Upper lobe of left lung (tissue), 6 donors: ENCODE measurements around the gene SNTG2. TPM values are rescaled to one million over a fixed set of nuclear protein-coding genes. Genes with fewer than 3 reads are reported as not detected.
"Not testable (repeated sequence)": the region's sequence is repeated elsewhere in the genome, so short reads cannot be mapped to it uniquely, and the experiment has no call there.

ENCODE experiments used
- ATAC-seq, 2 donors: fragments of 200-7000 bp; cut with Tn5 transposase; one replicate each; pipeline ENCODE4 v1.9.1; 2022; ENCODE audit warnings: mild to moderate bottlenecking in 2 of 2, moderate library complexity in 2 of 2; ENCODE audit not compliant: low FRiP score in 2 of 2
- DNase-seq, 2 donors: peaks; one replicate each; pipeline ENCODE4 v3.0.0-alpha.2; 2019 to 2020
- H3K27ac ChIP-seq, 4 donors: fragments of 200-600 bp; sonication (generic); one replicate each; pipeline ENCODE4 v1.5.1; 2016 to 2019
- H3K27me3 ChIP-seq, 4 donors: fragments of 200-600 bp; sonication (generic); one replicate each; pipeline ENCODE4 v1.5.1; 2017 to 2019
- H3K36me3 ChIP-seq, 4 donors: fragments of 200-600 bp; sonication (generic); one replicate each; pipeline ENCODE4 v1.5.1; 2016 to 2019
- H3K4me1 ChIP-seq, 4 donors: fragments of 200-600 bp; sonication (generic); one replicate each; pipeline ENCODE4 v1.5.1; 2018 to 2019
- H3K4me3 ChIP-seq, 4 donors: fragments of 200-600 bp; sonication (generic); one replicate each; pipeline ENCODE4 v1.5.1; 2017 to 2019; ENCODE audit warnings: mild to moderate bottlenecking in 2 of 4, moderate library complexity in 1 of 4
- H3K9me3 ChIP-seq, 4 donors: fragments of 200-600 bp; sonication (generic); one replicate each; pipeline ENCODE4 v1.5.1; 2018 to 2019
- CTCF ChIP-seq, 6 experiments: fragments of 450-650 bp in 4 of 6; fragments of 200-600 bp in 2 of 6; sonication (generic) in 2 of 6; IDR thresholded peaks; one replicate each; pipeline ENCODE4 v1.5.1; 2016 to 2019; ENCODE audit warnings: antibody characterized with exemption in 6 of 6
- EP300 ChIP-seq, 4 donors: sonication (generic); formaldehyde crosslinking; IDR thresholded peaks; one replicate each; pipeline ENCODE4 v1.5.1; 2017; ENCODE audit warnings: antibody characterized with exemption in 4 of 4, control low read depth in 2 of 4
- POLR2A ChIP-seq, 4 donors: fragments of 450-650 bp; IDR thresholded peaks; one replicate each; pipeline ENCODE4 v1.5.1; 2016 to 2017; ENCODE audit warnings: antibody characterized with exemption in 4 of 4, mild to moderate bottlenecking in 2 of 4
- POLR2AphosphoS5 ChIP-seq, 2 donors: sonication (generic); formaldehyde crosslinking; IDR thresholded peaks; one replicate each; pipeline ENCODE4 v1.5.1; 2017; ENCODE audit warnings: antibody characterized with exemption in 2 of 2
- WGBS, 2 donors: methylation state at CpG; one replicate each; pipeline ENCODE4 v1.1.5; 2017 to 2018; 5-methylcytosine and 5-hydroxymethylcytosine counted together
- total RNA-seq, 6 donors: library from RNA; depleted of rRNA in 4 of 6; stranded (reverse); fragments of >200 nt in 4 of 6; gene quantifications; one replicate each; pipeline versions ENCODE4 v1.1.0 to v1.2.1, GENCODE V29; 2016 to 2021
- donor health status: DM: no; HTN: no; CAD: no; lungs with moderate emphysema.
- donor health status: DM: no; HTN: yes; CAD: no; lungs with severe emphysema.

Gene SNTG2
- total RNA-seq, 6 donors from 2014 or later, result 1.1 to 13.6 (median 3.0) TPM

DNA sequence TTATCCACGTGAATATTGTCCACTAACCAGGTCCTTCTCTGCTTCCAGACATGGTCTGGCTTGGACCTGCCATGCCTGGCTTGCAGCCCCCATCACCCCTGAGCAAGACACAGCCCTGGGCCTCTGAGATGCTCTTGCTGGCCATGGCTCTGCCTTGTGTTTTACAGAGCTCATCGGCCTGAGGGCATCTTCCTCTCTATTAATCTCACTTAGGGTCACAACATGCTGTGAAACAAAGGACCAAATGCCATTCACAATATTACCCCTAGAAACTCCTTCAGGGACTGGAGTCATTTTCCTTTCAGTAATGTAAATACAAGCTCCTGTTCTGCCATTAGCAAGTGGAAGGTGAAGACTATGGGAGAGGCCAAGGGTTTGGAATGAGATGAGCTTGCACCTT lies 455.8 kb downstream of the SNTG2 start:
- H3K27me3 ChIP-seq, result no peaks in the 10 kb centered on the region
- ATAC-seq (no peak), DNase-seq (no peak)
- no peaks in the 10 kb centered on the region for H3K36me3 ChIP-seq
- H3K27ac ChIP-seq, result no peak overlapping the region
- WGBS, 2 donors, result 74 to 75% methylated on average over 2 of the region's 2 CpGs
- TF ChIP-seq EP300 (IDR thresholded peaks at IDR 0.05), result no peak
- no peak for TF ChIP-seq POLR2A (IDR thresholded peaks at IDR 0.05)
- TF ChIP-seq CTCF (IDR thresholded peaks at IDR 0.05), result no peak
- no peak for TF ChIP-seq POLR2AphosphoS5 (IDR thresholded peaks at IDR 0.05)
- H3K4me1 ChIP-seq, result no peaks in the 10 kb centered on the region
- H3K9me3 ChIP-seq, result no peaks in the 10 kb centered on the region
- H3K4me3 ChIP-seq, result no peak overlapping the region

DNA sequence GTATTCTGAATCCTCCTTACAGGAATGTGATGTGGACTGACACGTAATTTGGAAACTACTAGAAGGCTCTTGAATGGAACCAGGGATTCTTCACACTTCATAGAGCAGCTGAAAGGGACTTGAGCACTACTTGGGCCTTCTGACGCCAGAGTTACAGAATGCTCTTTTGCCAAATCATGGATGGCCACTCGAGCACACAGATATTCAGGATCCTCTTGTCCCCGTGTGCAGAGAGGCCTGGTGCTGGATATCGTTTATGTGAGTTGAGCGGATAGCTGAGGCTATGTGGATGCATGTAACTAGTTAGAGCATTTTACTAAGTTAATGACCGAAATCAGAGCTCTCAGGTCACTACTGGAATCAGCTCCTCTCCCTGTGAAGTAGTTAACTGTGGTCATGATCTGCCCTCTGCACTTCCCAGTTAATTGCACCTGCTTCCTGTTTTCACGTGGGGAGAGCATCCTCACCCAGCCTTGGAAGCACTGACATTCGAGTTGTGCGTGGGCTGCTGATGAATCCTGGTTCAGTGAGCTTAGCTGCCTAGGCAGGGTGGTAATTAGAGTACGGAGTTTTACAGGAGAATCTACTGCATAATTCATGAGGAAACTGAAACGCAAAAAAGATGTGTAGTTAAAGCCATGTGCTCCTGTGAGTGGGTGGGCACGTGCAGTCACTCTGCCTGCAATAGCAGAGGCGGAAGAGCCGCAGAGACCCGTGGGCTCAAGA lies 457.5 kb downstream of the SNTG2 start:
- DNase-seq, result no peak
- H3K4me1 ChIP-seq, result no peaks in the 10 kb centered on the region
- H3K36me3 ChIP-seq, result no peaks in the 10 kb centered on the region
- 77% methylated on average over 16 of the region's 16 CpGs for WGBS, 2 donors
- no peaks in the 10 kb centered on the region for H3K9me3 ChIP-seq
- no peaks in the 10 kb centered on the region for H3K27me3 ChIP-seq
- TF ChIP-seq POLR2AphosphoS5 (IDR thresholded peaks at IDR 0.05), result no peak
- TF ChIP-seq EP300 (IDR thresholded peaks at IDR 0.05), result no peak
- no peak for TF ChIP-seq POLR2A (IDR thresholded peaks at IDR 0.05)
- no peak for TF ChIP-seq CTCF (IDR thresholded peaks at IDR 0.05)
- no peak overlapping the region for H3K4me3 ChIP-seq
- ATAC-seq, result no peak
- H3K27ac ChIP-seq, result no peak overlapping the region

DNA sequence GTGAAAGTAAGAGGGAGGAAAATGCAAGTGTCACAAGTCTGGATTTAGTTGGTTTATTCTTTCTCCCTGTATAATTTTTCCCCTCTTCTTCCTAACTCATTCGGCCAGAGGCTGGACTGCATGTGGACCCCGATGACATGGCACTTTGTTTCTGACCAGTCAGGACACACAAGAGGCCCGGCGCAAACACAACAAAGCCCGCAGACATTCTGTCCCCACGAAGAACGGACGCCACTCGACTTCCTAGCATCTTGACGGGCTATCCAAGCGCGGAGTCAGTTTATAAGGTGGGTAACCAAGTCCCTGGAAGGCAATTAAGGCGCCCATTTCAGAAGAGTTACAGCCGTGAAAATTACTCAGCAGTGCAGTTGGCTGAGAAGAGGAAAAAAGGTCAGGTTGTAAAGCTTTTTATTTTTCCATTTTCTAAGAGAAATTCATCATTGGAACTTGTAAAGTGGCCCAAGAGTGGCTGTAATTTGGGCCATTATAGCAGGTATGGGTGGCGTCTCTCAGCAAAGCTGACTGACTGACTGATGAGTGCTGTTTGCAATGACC lies 462.6 kb downstream of the SNTG2 start, which contains the start of gene TPO:
Gene TPO, plus strand, starts transcription at position 308 of the 555 bp plus-strand sequence. CDS start 946 bp downstream, outside the sequence.
- no peak within 1 kb of the TSS for H3K27ac ChIP-seq
- ATAC-seq (no peak), DNase-seq (no peak)
- 85 to 90% methylated on average over 15 of the region's 15 CpGs for WGBS, 2 donors
- H3K4me3 ChIP-seq, result no peak within 1 kb of the TSS
- no peaks in the 10 kb centered on the region for H3K4me1 ChIP-seq
- TF ChIP-seq POLR2AphosphoS5 (IDR thresholded peaks at IDR 0.05) (no peak), CTCF (IDR thresholded peaks at IDR 0.05) (no peak), POLR2A (IDR thresholded peaks at IDR 0.05) (no peak), EP300 (IDR thresholded peaks at IDR 0.05) (no peak)
- no peaks in the 10 kb centered on the region for H3K9me3 ChIP-seq
- no peaks in the 10 kb centered on the region for H3K27me3 ChIP-seq
- H3K36me3 ChIP-seq, result no peaks in the 10 kb centered on the region

DNA sequence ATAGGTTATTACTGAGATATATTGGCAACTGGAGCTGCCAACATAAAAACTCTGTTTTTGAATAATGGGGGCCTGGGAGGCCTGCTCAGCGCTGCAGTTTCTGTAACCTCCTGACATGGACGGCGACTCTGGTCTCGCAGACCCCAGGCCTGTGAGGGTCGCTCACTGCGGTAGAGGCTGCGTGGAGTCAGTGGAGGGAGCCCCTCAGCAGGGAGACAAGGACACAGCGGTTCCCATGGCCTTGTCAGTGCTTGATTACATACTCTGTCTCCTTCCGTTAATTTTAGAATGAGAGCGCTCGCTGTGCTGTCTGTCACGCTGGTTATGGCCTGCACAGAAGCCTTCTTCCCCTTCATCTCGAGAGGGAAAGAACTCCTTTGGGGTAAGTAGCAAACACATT lies 463.5 kb downstream of the SNTG2 start:
- Histone ChIP-seq H3K27ac (no peak overlapping the region), H3K27me3 (no peaks in the 10 kb centered on the region), H3K9me3 (no peaks in the 10 kb centered on the region), H3K36me3 (no peaks in the 10 kb centered on the region), H3K4me1 (no peaks in the 10 kb centered on the region), H3K4me3 (no peak overlapping the region)
- no peak for TF ChIP-seq EP300 (IDR thresholded peaks at IDR 0.05)
- TF ChIP-seq POLR2A (IDR thresholded peaks at IDR 0.05), result no peak
- TF ChIP-seq CTCF (IDR thresholded peaks at IDR 0.05), result no peak
- TF ChIP-seq POLR2AphosphoS5 (IDR thresholded peaks at IDR 0.05), result no peak
- no peak for ATAC-seq
- WGBS, 2 donors, result 83 to 87% methylated on average over 13 of the region's 13 CpGs
- no peak for DNase-seq

- H3K4me1 ChIP-seq, H3K27me3 ChIP-seq, ATAC-seq, H3K9me3 ChIP-seq, H3K27ac ChIP-seq, DNase-seq, H3K4me3 ChIP-seq, H3K36me3 ChIP-seq: not testable (repeated sequence)
- WGBS, 2 donors, result 72 to 77% methylated on average over 6 to 8 of the region's 11 CpGs
Measured at GRCh38 chr2:1414901-1415300, 464.3 kb downstream of the SNTG2 start.
